K562 (cell line): ENCODE data around the gene CCR7. TPM values are rescaled to one million over a fixed set of nuclear protein-coding genes. Genes with fewer than 3 reads are reported as not detected.

ENCODE experiments used
- ATAC-seq: fragments of 200-7000 bp; cut with Tn5 transposase; 3 replicates; pipeline ENCODE4 v1.9.1; 2020; ENCODE audit warnings: moderate library complexity
- BruUV-seq: library from RNA; stranded (reverse); fragments of 400-500 nt; replicated peaks from 2 replicates; lab custom pipeline; 2021; lab: Mats Ljungman, UMichigan
- CTCF ChIA-PET: fragments of 300-600 bp; formaldehyde crosslinking; extraction: SDS; loops from one replicate; lab custom pipeline; 2021; ENCODE audit warnings: low intra/inter-chr PET ratio; lab: Yijun Ruan, JAX
- POLR2A ChIA-PET: fragments of 300-600, 350-650 bp; sonication (Branson Sonifier 250); formaldehyde crosslinking; extraction: SDS; loops from one replicate; lab custom pipeline; 2021; ENCODE audit warnings: antibody characterized with exemption, inconsistent platforms; lab: Yijun Ruan, JAX
- DNase-seq, 4 experiments: peaks; one replicate each; pipeline versions ENCODE4 v3.0.0 to v3.0.0-alpha.2; 2011 to 2018; ENCODE audit warnings: low spot score in 3 of 4, mixed read lengths in 3 of 4; ENCODE audit errors: extremely low read depth in 1 of 4
- FAIRE-seq: peaks from 2 replicates; lab custom pipeline; 2011; peaks lifted over from hg19 to GRCh38; lab: Jason Lieb, UNC
- H2AFZ ChIP-seq: 2 replicates; pipeline ENCODE4 v1.6.0; 2011; ENCODE audit warnings: low read depth, low read length, control low read depth, inconsistent platforms
- H3K27ac ChIP-seq: fragments of 200-600 bp; 3 replicates; pipeline ENCODE4 v1.8.0; 2011; ENCODE audit warnings: low read depth, mild to moderate bottlenecking, control low read depth, inconsistent platforms, low read length, moderate library complexity, mixed read lengths; ENCODE audit errors: extremely low read depth
- H3K27me3 ChIP-seq, 2 experiments: fragments of 300-600 bp in 1 of 2; 2 replicates in 1 of 2; 3 replicates in 1 of 2; pipeline versions ENCODE4 v1.6.0 to v1.8.0; 2011; ENCODE audit warnings: inconsistent platforms in 2 of 2, low read length in 2 of 2, mild to moderate bottlenecking in 1 of 2, mixed read lengths in 1 of 2, moderate library complexity in 1 of 2; ENCODE audit not compliant: control insufficient read depth in 2 of 2, insufficient read depth in 2 of 2
- H3K36me3 ChIP-seq: fragments of 300-600 bp; 3 replicates; pipeline ENCODE4 v1.8.0; 2011; ENCODE audit warnings: mild to moderate bottlenecking, low read length, inconsistent platforms; ENCODE audit not compliant: control insufficient read depth, insufficient read depth
- H3K4me1 ChIP-seq, 2 experiments: fragments of 200-600 bp in 1 of 2; replicated peaks in 1 of 2; 2 replicates in 1 of 2; 3 replicates in 1 of 2; pipeline versions ENCODE4 v1.5.1 to v1.8.0; 2011; ENCODE audit warnings: inconsistent platforms in 2 of 2, low read length in 2 of 2, mild to moderate bottlenecking in 1 of 2, mixed read lengths in 1 of 2, moderate library complexity in 1 of 2; ENCODE audit not compliant: control insufficient read depth in 2 of 2, insufficient read depth in 2 of 2
- H3K4me2 ChIP-seq: 2 replicates; pipeline ENCODE4 v1.6.1; 2011; ENCODE audit warnings: low read length, control low read depth, inconsistent platforms, mixed read lengths; ENCODE audit not compliant: insufficient read depth
- H3K4me3 ChIP-seq: fragments of 200-600 bp; sonication (generic), shearing (Covaris generic); 2 replicates; pipeline ENCODE4 v1.5.1; 2016; ENCODE audit warnings: control low read depth, inconsistent platforms
- H3K79me2 ChIP-seq: fragments of 200-600 bp; 3 replicates; pipeline ENCODE4 v1.8.0; 2011; ENCODE audit warnings: low read length, inconsistent platforms; ENCODE audit not compliant: control insufficient read depth, insufficient read depth
- H3K9ac ChIP-seq, 2 experiments: 2 replicates each; pipeline versions ENCODE4 v1.6.0 to v1.6.1; 2011; ENCODE audit warnings: low read depth in 2 of 2, low read length in 2 of 2, control low read depth in 1 of 2, inconsistent platforms in 1 of 2, mild to moderate bottlenecking in 1 of 2, mixed read lengths in 1 of 2; ENCODE audit not compliant: insufficient read depth in 1 of 2
- H3K9me1 ChIP-seq: one replicate; pipeline ENCODE4 v1.6.0; 2011; ENCODE audit warnings: inconsistent platforms, mild to moderate bottlenecking, low read length, moderate library complexity; ENCODE audit not compliant: control insufficient read depth, insufficient read depth
- H3K9me3 ChIP-seq: replicated peaks from 2 replicates; pipeline ENCODE4 v1.5.1; 2011; ENCODE audit warnings: low read depth, low read length, inconsistent platforms; ENCODE audit not compliant: control insufficient read depth, insufficient read depth
- H4K20me1 ChIP-seq: replicated peaks from 2 replicates; pipeline ENCODE4 v1.6.1; 2011; ENCODE audit warnings: low read length, inconsistent platforms, mixed read lengths; ENCODE audit not compliant: control insufficient read depth, insufficient read depth
- HDAC2 ChIP-seq: fragments of 450-650 bp; IDR thresholded peaks from 2 replicates; pipeline ENCODE4 v1.6.1; 2016; ENCODE audit warnings: mild to moderate bottlenecking
- MEIS2 ChIP-seq: fragments of 450-650 bp; IDR thresholded peaks from 2 replicates; pipeline ENCODE4 v1.6.1; 2014; ENCODE audit warnings: mild to moderate bottlenecking; ENCODE audit not compliant: partially characterized antibody
- ZFP30 ChIP-seq: fragments of 250-450 bp; sonication (Bioruptor Pico); IDR thresholded peaks from 2 replicates; pipeline ENCODE4 v1.8.0; 2022; ENCODE audit warnings: moderate library complexity, mild to moderate bottlenecking, inconsistent platforms, borderline replicate concordance
- ZNF140 ChIP-seq: fragments of 250-450 bp; sonication (Bioruptor Pico); IDR thresholded peaks from 2 replicates; pipeline ENCODE4 v1.8.0; 2021; ENCODE audit warnings: moderate library complexity, mild to moderate bottlenecking, inconsistent platforms
- ZNF24 ChIP-seq: fragments of 450-650 bp; IDR thresholded peaks from 2 replicates; pipeline ENCODE4 v1.6.1; 2016
- ZNF384 ChIP-seq: IDR thresholded peaks from 2 replicates; pipeline ENCODE4 v1.6.1; 2012; ENCODE audit warnings: low read depth, low read length, improper control_type of control experiment
- WGBS: fragments of 100-300 bp; shearing (Covaris generic); methylation state at CpG from one replicate; pipeline ENCODE4 v1.1.6; 2016; ENCODE audit warnings: low coverage, mixed read lengths; ENCODE audit not compliant: insufficient coverage; ENCODE audit errors: missing lambda C conversion rate; 5-methylcytosine and 5-hydroxymethylcytosine counted together
- in situ Hi-C: fragments of 300-500 bp; cut with MboI; formaldehyde crosslinking; loops from 4 replicates; pipeline ENCODE4 v1.15.0; 2018; ENCODE audit warnings: inconsistent platforms, mixed read lengths
- intact Hi-C: fragments of 100-400 bp; cut with micrococcal nuclease; formaldehyde crosslinking; loops from 2 replicates; pipeline ENCODE4 v1.14.2; 2022
- polyA plus RNA-seq, 8 experiments: library from polyadenylated mRNA; depleted of rRNA in 4 of 8; stranded (reverse) in 5 of 8; unstranded in 3 of 8; fragments of >200 nt; fragmentation: Nextera tagmentation in 2 of 8; fragmentation: Illumina TruSeq in 1 of 8; extraction: Ambion mirVana in 2 of 8; extraction: Trizol in 1 of 8; gene quantifications; 2 replicates each; pipeline versions ENCODE4 v1.2.1 to v1.2.3, GENCODE V29; 2011 to 2014; ENCODE audit warnings: inconsistent platforms in 1 of 8, missing spikeins in 1 of 8
- total RNA-seq, 7 experiments: library from RNA; depleted of rRNA in 6 of 7; stranded (reverse); fragments of >200 nt in 6 of 7; fragmentation: Illumina TruSeq in 2 of 7; extraction: Trizol in 2 of 7; gene quantifications; 2 replicates each; pipeline versions ENCODE4 v1.2.1 to v1.2.3, GENCODE V29; 2011 to 2021; ENCODE audit warnings: low replicate concordance in 1 of 7
- TF ChIP-seq, protein P1 (sequence below): fragments of 250-450 bp; sonication (Bioruptor Pico); IDR thresholded peaks from 2 replicates; pipeline ENCODE4 v1.4.0; 2020; ENCODE audit warnings: mild to moderate bottlenecking, moderate library complexity
- TF ChIP-seq, protein P2 (sequence below), 2 experiments: IDR thresholded peaks in 1 of 2; conservative IDR thresholded peaks in 1 of 2; 2 replicates each; pipeline ENCODE4 v1.6.1; 2016; ENCODE audit warnings: low read depth in 2 of 2, mild to moderate bottlenecking in 1 of 2, missing compliant biosample characterization in 1 of 2, missing genetic modification characterization in 1 of 2, moderate library complexity in 1 of 2

The CCR7 gene
- total and polyA plus RNA-seq, 9 of the 15 experiments (the other 6 are each of a cell fraction or from before 2014, with no cell fraction given), result 0.14 to 1.4 (median 0.56) TPM

DNA sequence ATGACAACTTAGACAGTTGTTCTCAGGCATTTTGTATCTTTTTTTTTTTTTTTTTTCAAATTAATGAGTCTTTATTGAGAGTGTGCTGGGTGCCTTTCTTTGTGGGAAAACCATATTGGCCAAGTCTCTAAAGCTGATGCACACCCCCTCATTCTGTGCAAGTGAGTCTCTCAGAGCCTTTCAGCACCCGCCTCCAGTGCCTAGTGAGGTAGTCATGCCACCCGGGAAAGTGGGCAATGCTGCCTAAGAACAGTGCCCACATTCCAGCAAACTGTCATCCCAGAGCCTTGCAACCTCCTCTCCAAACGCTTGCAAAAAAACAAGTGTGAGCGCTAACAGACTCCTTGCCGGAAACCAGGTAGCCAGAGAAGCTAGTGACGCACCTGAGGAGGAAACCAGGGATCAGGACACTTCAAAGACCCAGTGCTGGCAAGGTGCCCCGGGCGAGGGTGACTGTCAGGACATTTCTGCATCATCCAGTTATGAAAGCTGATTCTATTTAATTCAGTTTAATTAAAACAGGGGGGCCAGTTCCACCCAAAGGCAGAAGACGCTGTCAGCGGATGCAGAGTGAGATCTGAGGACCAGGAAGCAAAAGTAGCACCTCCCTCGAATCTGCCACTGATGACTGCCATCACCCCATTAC is 47.5 kb upstream of the CCR7 start (continued):
- TF ChIP-seq, protein P1, sequence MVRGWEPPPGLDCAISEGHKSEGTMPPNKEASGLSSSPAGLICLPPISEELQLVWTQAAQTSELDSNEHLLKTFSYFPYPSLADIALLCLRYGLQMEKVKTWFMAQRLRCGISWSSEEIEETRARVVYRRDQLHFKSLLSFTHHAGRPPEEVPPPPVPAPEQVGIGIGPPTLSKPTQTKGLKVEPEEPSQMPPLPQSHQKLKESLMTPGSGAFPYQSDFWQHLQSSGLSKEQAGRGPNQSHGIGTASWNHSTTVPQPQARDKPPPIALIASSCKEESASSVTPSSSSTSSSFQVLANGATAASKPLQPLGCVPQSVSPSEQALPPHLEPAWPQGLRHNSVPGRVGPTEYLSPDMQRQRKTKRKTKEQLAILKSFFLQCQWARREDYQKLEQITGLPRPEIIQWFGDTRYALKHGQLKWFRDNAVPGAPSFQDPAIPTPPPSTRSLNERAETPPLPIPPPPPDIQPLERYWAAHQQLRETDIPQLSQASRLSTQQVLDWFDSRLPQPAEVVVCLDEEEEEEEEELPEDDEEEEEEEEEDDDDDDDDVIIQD (CRISPR knock-in tag), result no peak
- TF ChIP-seq ZFP30 (CRISPR knock-in tag) (no peak), HDAC2 (no peak), ZNF384 (peak; percentile 76), ZNF24 (no peak)

DNA sequence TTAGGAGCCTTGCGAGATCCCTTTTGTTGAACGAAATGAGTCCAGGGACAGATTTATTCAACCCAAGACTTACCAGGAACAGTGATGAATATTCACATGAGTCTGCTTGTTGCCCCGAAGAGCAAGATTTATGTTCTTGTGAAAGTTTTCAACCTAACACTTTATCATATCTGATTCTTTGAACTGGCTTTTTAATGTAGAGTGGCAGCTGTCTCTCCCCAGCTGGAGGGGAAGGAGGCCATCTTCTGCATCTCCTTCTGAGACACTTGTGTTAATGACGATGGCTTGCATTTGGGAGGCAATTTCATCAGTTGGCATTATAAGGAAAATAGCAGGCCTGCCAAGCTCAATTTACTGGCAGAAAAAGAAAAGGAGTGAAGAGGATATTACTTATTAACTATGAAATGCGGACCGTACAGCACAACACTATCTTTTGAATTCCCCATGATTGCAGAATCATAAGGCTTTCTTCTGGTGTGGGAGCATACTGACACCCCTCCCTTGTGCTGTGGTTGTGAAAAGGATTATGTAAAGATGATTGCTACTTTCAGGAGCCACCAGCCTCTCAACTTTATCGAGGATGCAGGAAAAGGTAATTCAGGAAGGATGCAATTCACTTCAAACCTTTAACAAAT is 46.7 kb upstream of the CCR7 start:
- no peak overlapping the region for H3K4me3 ChIP-seq
- H2AFZ ChIP-seq, result no peak overlapping the region
- no peaks in the 10 kb centered on the region for H3K79me2 ChIP-seq
- H3K9me3 ChIP-seq, result no peaks in the 10 kb centered on the region
- ATAC-seq, result no peak
- no peak for FAIRE-seq
- no peak overlapping the region for H3K9ac ChIP-seq
- POLR2A ChIA-PET, result interaction anchor here (1.1 kb wide), 1 partner anchor 22 kb away, joined by 3 read pairs; no protein-coding TSS in a partner anchor
- no peaks in the 10 kb centered on the region for H3K9me1 ChIP-seq
- H4K20me1 ChIP-seq, result no peaks in the 10 kb centered on the region
- intact Hi-C loops (loop anchor here (10.0 kb wide), 1 partner anchor 293 kb away; no protein-coding TSS in a partner anchor), in situ Hi-C loops (loop anchor here (25.0 kb wide), 1 partner anchor 1050 kb away; no protein-coding TSS in a partner anchor)
- WGBS, result 10% methylated on average over 7 of the region's 7 CpGs
- no peak overlapping the region for H3K27ac ChIP-seq
- no peak overlapping the region for H3K4me2 ChIP-seq
- TF ChIP-seq ZNF140 (CRISPR knock-in tag) (no peak), MEIS2 (peak; percentile 52)
- TF ChIP-seq, protein P2, sequence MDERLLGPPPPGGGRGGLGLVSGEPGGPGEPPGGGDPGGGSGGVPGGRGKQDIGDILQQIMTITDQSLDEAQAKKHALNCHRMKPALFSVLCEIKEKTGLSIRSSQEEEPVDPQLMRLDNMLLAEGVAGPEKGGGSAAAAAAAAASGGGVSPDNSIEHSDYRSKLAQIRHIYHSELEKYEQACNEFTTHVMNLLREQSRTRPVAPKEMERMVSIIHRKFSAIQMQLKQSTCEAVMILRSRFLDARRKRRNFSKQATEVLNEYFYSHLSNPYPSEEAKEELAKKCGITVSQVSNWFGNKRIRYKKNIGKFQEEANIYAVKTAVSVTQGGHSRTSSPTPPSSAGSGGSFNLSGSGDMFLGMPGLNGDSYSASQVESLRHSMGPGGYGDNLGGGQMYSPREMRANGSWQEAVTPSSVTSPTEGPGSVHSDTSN (CRISPR knock-in tag; IDR thresholded peaks at IDR 0.05; ENCODE audit: low read depth), result no peak
- TF ChIP-seq, protein P2 (tag; conservative IDR thresholded peaks at IDR 0.05; ENCODE audit: low read depth), result peak; percentile 38; the same call in 1 of the 2 replicates
- no TSS peak for BruUV-seq
- peaks cover 6 to 47% of the 10 kb centered on the region in 2 experiments for H3K27me3 ChIP-seq
- H3K4me1 ChIP-seq, result no peaks in the 10 kb centered on the region
- no peak for DNase-seq
- no peaks in the 10 kb centered on the region for H3K36me3 ChIP-seq
- CTCF ChIA-PET, result no interaction called here
